GM19455 (cell line): ENCODE data around the gene DLX2.

Experiments
- ATAC-seq: cut with Tn5 transposase; IDR thresholded peaks from one replicate; pipeline ENCODE4 v1.9.1; 2021; ENCODE audit not compliant: unreplicated experiment

Gene DLX2

DNA sequence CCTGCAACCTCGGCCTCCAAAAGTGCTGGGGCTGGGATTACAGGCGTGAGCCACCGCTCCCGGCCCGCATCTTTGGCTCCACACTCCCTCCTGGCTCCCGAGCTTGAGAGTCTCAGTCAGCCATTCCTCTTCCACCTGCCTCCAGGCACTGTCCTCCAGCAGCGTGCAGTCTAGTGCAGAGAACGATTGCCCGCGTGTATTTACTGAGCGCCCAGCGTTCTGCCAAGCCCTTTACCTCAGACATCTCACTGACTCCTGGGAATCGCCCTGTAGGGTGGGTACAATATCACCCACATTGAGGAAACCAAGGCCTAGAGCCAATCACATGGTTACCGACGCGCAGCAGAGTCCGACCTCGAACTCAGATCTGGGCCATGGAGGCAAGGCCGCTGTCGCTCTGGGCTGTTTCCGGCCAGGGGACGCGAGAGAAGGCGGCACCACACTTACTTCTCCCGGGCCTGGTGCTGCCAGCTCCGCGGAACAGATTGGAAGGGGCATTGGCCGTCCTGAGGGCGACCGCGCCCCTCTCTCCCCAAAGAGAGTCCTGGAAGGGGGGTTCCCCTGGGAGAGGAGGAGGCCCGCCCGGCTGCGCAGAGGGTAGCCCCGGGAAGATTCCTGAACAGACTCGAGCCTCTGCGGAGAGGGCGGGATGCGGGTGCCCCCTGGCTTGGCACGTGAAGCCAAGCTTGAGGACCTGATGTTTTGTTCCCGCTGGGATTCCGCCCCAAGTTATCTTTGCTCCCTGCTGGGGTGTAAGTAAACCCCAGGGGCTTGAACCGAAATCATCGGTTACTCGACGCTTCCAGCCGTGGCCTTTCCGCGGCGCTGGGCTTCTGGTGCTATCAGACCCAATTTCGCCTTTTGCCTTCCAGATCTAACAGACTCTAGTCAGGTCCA is 5.2 kb upstream of the DLX2 start:
- no peak for ATAC-seq

DNA sequence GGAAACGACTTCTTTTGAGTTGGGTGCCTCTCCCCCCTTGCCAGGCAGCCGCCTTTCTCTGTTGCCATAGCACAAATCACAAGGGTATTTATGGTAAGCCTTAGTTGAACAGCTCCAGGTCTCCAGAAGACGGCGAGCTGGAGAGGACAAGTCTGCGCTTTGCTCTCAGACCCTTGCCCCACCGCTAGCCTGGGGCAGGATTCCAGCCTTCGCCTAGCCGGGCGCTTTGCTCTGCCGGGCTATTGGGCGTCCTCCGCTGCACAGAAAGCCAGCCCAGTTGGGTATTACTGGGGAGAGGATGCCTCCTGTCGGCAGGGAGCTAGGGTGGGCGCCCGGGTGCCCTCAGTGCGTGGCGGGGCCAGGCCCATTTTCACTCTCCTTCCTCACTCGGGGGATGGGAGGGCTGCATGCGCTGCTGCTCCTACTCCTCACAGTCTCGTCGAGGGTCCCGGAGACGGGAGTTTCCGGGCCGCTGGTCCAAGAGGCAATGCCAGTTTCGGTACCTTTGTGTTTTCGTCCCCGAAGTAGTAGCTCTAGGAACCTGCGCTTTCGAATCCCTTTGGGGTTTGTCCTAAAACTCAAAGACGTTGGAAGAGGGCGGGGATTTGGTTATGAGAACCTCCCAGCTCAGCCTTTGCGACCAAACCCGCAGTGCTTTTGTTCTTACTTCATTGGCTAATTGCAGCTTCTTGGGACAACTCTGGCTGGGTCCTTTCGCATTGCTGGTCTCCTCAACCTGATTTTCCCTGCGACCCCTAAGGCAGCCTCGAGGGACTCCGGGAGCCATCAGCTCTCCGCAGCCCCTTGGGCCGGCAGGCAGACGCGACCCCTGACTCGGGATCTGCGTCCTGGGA is 3.6 kb upstream of the DLX2 start:
- no peak for ATAC-seq

GRCh38 chr2:172105471-172106107 is 2.9 kb upstream of the DLX2 start:
- ATAC-seq: no peak

DNA sequence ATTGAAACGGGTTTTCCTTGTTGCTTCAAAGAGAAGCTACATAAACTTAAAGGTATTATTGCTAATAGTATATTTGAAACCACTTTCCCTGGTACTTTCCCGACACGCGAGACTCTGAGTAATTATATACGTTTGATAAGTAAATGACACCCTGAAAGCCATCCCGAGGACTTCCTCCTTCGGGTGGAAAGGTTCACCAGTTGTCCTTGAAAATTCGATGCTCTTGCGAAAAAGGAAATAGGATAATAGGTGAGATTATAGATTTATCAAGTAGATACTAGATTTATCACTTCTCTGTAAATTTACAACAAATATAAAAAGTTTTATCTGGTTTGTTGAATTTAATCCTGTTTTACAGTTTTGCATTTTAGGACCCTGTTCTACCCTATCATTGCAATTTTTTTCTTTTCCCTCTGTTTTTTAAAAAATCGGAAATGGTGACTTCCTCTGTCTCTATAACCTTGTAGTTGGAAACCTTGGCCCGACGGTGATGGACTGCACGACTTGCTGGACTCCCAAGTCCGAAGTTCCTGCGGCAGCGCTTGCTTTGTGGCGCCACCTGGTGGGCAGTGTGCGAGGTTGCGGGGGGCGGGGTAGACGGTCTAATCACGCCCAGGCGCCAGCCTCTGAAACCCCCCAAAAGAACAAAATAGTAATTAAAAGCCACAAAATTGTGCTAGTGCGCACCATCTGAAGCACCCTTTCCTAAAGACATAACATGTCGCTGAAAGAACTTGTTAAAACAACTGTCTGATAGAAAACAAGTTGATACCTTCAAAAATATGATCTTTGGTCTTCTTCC is 972 bp upstream of the DLX2 start:
- no peak for ATAC-seq

DNA sequence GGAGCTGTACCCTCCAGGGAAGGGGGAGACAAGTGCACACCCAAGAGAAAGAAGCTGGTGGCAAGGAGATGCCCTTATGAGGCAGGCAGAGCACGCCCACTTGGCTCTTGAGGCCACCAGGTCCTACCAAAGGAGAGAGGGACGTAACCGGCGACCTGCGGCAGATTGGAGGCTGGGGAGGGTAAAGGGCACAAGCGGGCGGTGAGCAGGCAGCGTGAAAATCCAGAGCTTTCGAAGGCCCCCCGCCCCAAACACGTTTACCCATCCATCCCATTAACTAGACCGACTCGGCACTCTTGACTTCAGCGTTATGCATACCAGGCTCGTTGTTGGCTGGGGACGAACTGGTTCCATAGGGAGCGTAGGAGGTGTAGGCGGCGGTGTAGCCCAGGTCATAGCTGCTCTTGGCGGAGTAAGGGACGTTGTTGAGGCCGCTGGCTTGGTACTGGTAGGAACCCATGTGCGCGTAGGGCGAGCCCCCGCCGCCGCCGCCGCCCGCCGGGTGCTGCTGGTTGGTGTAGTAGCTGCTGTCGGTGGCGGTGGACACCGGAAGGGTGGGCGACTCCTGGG is 794 bp downstream of the DLX2 start:
- ATAC-seq: peak; percentile 2

DNA sequence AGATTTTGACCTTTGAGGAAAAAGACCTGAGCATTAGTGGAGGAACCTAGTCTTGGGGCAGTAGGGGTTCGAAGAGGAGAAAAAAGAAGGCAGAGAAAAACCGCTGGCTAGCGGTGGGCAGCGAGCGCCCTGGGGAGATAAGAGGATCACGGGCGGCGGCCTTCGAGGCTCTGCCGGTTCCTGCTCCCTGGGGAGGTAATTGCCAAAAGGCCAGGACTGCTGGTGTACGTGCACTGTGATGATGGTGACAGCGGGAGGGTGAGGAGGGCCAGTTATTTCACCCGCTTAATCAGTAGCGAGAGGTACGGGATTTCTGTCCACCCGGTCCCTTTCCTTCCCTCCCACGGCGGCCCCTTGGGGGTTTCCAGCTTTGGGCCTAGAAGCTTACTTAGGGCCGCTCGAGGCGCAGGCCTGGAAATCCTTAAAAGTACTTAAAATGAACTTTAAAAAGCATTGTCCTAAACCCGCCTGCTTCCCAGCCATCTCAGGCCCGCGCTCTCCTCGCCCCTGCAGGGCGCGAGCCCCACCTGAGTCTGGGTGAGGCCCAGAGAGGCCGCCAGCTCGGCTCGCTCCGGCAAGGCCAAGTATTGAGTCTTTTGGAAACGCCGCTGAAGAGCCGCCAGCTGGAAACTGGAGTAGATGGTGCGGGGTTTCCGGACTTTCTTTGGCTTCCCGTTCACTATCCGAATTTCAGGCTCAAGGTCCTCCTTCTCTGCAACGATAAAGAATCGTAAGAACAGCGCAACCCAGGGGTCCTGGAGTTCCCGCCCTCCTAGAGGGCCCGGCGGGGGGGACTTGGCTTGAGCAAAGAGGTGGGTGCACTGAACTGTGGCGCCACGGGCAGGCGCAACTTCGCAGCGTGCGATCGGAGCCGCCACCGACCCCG is 1.5 kb downstream of the DLX2 start:
- ATAC-seq: no peak

DNA sequence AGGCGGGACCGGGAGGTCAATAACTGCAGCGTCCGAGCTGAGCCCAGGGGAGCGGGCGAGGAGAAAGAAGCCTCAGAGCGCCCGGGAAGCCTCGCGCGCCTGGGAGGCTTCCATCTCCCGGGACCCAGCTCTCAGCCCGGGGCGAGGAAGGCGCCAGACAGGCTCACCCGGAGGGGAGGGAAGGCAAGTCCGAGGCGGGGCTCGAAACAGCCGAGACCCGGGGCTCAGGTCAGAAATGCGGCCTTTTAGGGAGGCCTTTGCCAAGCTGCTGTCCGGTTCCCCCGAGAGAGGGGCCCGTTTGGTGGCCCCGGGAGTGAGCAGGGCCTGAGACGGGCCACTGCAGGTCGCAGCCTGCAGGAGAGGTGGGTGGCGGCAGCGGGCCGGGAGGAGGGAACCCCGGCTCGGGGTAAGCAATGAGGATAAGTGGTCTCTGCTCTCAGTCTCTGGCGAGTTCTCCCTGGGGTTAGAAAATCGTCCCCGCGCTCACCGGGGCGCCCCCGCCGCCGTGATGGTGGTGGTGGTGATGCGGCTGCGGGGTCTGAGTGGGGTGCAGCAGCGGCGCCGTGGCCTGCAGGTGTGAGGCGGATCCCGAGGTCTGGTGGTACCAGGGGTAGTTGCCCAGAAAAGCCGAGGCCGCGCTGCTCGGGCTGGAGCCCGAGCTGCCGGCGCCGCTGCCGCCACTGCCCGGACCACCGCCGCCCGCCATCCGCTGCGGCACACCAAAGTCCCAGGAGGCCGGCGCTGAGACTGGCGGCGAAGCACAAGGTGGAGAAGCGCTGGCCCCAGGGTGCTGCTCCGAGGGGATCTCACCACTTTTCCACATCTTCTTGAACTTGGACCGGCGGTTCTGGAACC is 2.4 kb downstream of the DLX2 start:
- ATAC-seq: no peak

GRCh38 chr2:172099472-172100079 is 3.1 kb downstream of the DLX2 start:
- ATAC-seq: no peak

GRCh38 chr2:172098650-172099471 is 3.8 kb downstream of the DLX2 start:
- no peak for ATAC-seq

DNA sequence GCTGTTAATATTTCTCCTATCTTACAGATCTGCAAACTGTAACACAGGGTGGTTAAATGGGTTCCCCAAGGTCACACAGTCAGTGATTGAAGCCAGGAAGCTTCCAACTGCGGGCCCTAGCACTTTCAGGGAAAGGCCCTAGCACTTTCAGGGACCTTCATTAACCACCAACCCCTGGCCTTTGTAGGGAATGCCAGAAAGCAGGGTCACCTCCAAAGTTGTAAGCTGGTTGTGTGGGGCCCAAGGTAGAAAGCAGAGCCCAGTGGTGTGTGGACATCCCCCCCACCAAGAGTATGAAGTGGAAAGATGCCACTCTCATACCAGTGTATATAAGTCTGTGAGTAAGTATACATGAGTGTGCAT is 4.4 kb downstream of the DLX2 start:
- ATAC-seq: no peak

- no peak for ATAC-seq
These were observed 5.1 kb downstream of the DLX2 start for GRCh38 chr2:172097557-172098131.

GRCh38 chr2:172096626-172097547 is 5.8 kb downstream of the DLX2 start:
- no peak for ATAC-seq

DNA sequence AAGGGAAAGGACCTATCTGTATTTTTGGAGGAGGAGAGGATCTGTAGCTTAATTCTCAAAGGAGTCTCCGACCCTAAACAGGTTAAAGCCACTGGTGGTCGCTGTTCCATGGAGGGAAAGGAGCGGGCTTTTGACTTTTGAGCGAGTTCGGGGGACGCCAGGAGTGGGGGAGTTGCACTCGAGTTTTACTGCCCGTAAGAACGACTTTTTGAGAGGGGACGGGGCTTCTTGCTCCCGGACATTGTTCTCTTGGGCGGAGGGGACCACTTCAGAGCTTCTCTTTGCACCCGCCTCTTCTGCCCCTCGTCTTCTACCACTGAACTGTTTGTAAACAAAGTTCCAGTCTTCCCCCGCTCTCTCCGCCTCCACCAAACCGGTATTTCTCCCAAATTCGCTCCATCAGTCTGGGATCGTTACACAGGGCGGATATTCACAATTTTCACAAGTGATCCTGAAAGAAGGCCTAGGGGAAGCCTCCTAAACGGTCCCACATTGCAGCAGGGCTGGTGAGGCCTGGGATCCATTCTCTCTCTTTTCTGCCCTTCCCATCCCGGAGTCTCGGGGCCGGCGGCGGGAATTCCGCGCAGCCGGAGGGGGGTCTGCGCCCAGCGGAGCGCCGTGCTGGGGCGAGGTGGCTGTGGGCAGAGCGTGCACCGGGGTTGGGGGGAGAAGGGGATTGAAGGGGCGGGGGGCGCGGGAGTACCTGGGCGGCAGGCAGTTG is 6.6 kb downstream of the DLX2 start:
- no peak for ATAC-seq

DNA sequence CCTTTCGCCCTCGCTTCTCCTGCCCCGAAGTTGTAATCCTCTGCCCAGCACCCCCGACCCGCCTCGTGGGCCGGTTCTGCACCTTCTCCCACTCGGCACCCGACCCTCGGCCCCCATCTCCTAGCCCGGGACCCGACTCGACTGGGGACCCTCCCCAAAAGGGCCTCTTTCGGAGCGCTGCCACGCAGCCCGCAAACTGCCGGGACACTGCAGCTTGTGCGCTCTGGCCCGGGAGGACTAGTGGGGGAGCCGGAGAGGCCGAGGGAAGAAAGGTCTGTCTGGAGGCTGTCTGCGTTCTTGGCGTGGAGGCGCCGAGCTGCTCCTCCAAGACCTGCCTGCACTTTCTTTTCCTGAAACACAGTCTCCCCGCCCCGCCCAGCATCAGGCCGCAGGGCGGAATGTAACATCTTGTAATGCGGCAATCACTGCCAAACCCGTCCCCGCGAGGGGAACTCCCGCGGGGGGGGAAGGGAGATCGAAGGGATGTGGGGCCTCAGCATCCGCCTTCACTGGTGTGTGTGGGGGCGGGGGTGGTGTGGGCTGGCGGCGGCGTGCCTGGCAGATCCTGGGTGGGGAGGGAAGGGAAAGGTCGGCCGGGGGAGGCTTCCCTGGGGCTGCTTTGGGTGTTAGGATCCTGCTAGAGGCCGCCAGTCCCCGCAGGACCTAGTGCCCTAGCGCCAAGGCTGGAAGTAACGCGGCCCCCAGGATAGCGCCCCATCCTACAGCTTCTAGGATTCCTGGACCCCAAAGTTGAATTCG is 7.4 kb downstream of the DLX2 start:
- ATAC-seq: no peak
